Astrocyte (in vitro differentiated cells and primary cell): ENCODE data around the gene AMN. TPM values are rescaled to one million over a fixed set of nuclear protein-coding genes. Genes with fewer than 3 reads are reported as not detected.

Source experiments
- DNase-seq: peaks from one replicate; pipeline ENCODE4 v3.0.0-alpha.2; 2010; ENCODE audit warnings: low read depth
- FAIRE-seq: peaks from 2 replicates; lab custom pipeline; 2011; peaks lifted over from hg19 to GRCh38; lab: Jason Lieb, UNC
- H2AFZ ChIP-seq: 2 replicates; pipeline ENCODE4 v1.6.0; 2012; ENCODE audit warnings: low read depth, low read length, inconsistent platforms
- H3K27ac ChIP-seq: 2 replicates; pipeline ENCODE4 v1.5.1; 2011; ENCODE audit warnings: low read depth, low read length, inconsistent platforms
- H3K27me3 ChIP-seq: 2 replicates; pipeline ENCODE4 v1.6.0; 2011; ENCODE audit warnings: low read length, inconsistent platforms; ENCODE audit not compliant: insufficient read depth
- H3K36me3 ChIP-seq: 2 replicates; pipeline ENCODE4 v1.5.1; 2011; ENCODE audit warnings: low read length, inconsistent platforms; ENCODE audit not compliant: insufficient read depth
- H3K4me1 ChIP-seq: 2 replicates; pipeline ENCODE4 v1.5.1; 2011; ENCODE audit warnings: low read length, inconsistent platforms; ENCODE audit not compliant: insufficient read depth
- H3K4me2 ChIP-seq: 2 replicates; pipeline ENCODE4 v1.6.0; 2012; ENCODE audit warnings: low read length, inconsistent platforms
- H3K4me3 ChIP-seq: 2 replicates; pipeline ENCODE4 v1.5.1; 2011; ENCODE audit warnings: low read depth, mild to moderate bottlenecking, low read length, inconsistent platforms; ENCODE audit not compliant: insufficient read depth
- H3K79me2 ChIP-seq: 2 replicates; pipeline ENCODE4 v1.6.0; 2012; ENCODE audit warnings: mild to moderate bottlenecking, low read length, inconsistent platforms; ENCODE audit not compliant: insufficient read depth
- H3K9ac ChIP-seq: 2 replicates; pipeline ENCODE4 v1.6.0; 2012; ENCODE audit warnings: mild to moderate bottlenecking, low read length, inconsistent platforms
- H3K9me3 ChIP-seq: 2 replicates; pipeline ENCODE4 v1.5.1; 2012; ENCODE audit warnings: low read depth, mild to moderate bottlenecking, low read length, inconsistent platforms; ENCODE audit not compliant: insufficient read depth
- H4K20me1 ChIP-seq: 2 replicates; pipeline ENCODE4 v1.6.0; 2012; ENCODE audit warnings: low read length, inconsistent platforms; ENCODE audit not compliant: insufficient read depth
- H3K27ac Mint-ChIP-seq: one replicate; pipeline ENCODE4 v1.8.0; 2021; ENCODE audit warnings: mild to moderate bottlenecking, mixed read lengths; ENCODE audit not compliant: unreplicated experiment
- H3K27me3 Mint-ChIP-seq: one replicate; pipeline ENCODE4 v1.8.0; 2021; ENCODE audit warnings: low read depth, mixed read lengths; ENCODE audit not compliant: unreplicated experiment
- H3K36me3 Mint-ChIP-seq: one replicate; pipeline ENCODE4 v1.8.0; 2021; ENCODE audit warnings: low read depth, mixed read lengths; ENCODE audit not compliant: unreplicated experiment
- H3K4me1 Mint-ChIP-seq: one replicate; pipeline ENCODE4 v1.8.0; 2021; ENCODE audit warnings: low read depth, mixed read lengths; ENCODE audit not compliant: unreplicated experiment
- H3K4me3 Mint-ChIP-seq: one replicate; pipeline ENCODE4 v1.8.0; 2021; ENCODE audit warnings: mild to moderate bottlenecking, moderate library complexity, mixed read lengths; ENCODE audit not compliant: unreplicated experiment
- H3K9me3 Mint-ChIP-seq: one replicate; pipeline ENCODE4 v1.8.0; 2021; ENCODE audit warnings: mild to moderate bottlenecking, mixed read lengths; ENCODE audit not compliant: unreplicated experiment
- CTCF ChIP-seq: IDR thresholded peaks from 2 replicates; pipeline ENCODE4 v1.5.1; 2011; ENCODE audit warnings: low read depth, mild to moderate bottlenecking, inconsistent platforms, low read length, moderate library complexity; ENCODE audit not compliant: insufficient read depth
- EZH2 ChIP-seq: IDR thresholded peaks from 2 replicates; pipeline ENCODE4 v1.6.1; 2012; ENCODE audit warnings: mild to moderate bottlenecking, low read length, inconsistent platforms; ENCODE audit not compliant: insufficient read depth
- total RNA-seq: library from RNA; stranded (reverse); gene quantifications from 2 replicates; pipeline ENCODE4 v1.2.1, GENCODE V29; 2021

Gene AMN
- total RNA-seq, 1 donor from 2014 or later, result 2.0 TPM

GRCh38 chr14:102940729-102941362 is 18.4 kb downstream of the AMN start:
- FAIRE-seq (no peak), DNase-seq (no peak)
- H3K9me3 Mint-ChIP-seq, result no peaks in the 10 kb centered on the region
- Histone ChIP-seq H3K36me3 (peaks cover 39% of the 10 kb centered on the region), H3K9ac (no peak overlapping the region), H3K27me3 (no peaks in the 10 kb centered on the region), H3K9me3 (no peaks in the 10 kb centered on the region), H3K27ac (no peak overlapping the region), H3K4me2 (no peak overlapping the region), H4K20me1 (peaks cover 31% of the 10 kb centered on the region), H3K4me3 (no peak overlapping the region), H3K79me2 (no peaks in the 10 kb centered on the region), H3K4me1 (peaks cover 8% of the 10 kb centered on the region), H2AFZ (no peak overlapping the region)
- no peak overlapping the region for H3K27ac Mint-ChIP-seq
- TF ChIP-seq EZH2, result no peak
- no peak for TF ChIP-seq CTCF
- peaks cover 38% of the 10 kb centered on the region for H3K36me3 Mint-ChIP-seq
- peaks cover 15% of the 10 kb centered on the region for H3K4me1 Mint-ChIP-seq
- H3K4me3 Mint-ChIP-seq, result no peak overlapping the region
- no peaks in the 10 kb centered on the region for H3K27me3 Mint-ChIP-seq

- no peak overlapping the region for H3K27ac Mint-ChIP-seq
- Histone ChIP-seq H3K9me3 (no peaks in the 10 kb centered on the region), H2AFZ (no peak overlapping the region), H3K79me2 (no peaks in the 10 kb centered on the region), H3K27me3 (no peaks in the 10 kb centered on the region), H3K4me1 (peaks cover 8% of the 10 kb centered on the region), H4K20me1 (peaks cover 28% of the 10 kb centered on the region), H3K27ac (no peak overlapping the region), H3K4me3 (no peak overlapping the region), H3K36me3 (peaks cover 43% of the 10 kb centered on the region), H3K4me2 (no peak overlapping the region), H3K9ac (no peak overlapping the region)
- FAIRE-seq (no peak), DNase-seq (no peak)
- H3K9me3 Mint-ChIP-seq, result no peaks in the 10 kb centered on the region
- no peak for TF ChIP-seq CTCF
- no peak for TF ChIP-seq EZH2
- peak overlapping the region; percentile 22 for H3K4me3 Mint-ChIP-seq
- peaks cover 38% of the 10 kb centered on the region for H3K36me3 Mint-ChIP-seq
- H3K4me1 Mint-ChIP-seq, result peaks cover 15% of the 10 kb centered on the region
- H3K27me3 Mint-ChIP-seq, result no peaks in the 10 kb centered on the region
These were observed 19.1 kb downstream of the AMN start for GRCh38 chr14:102941419-102942011.

- no peak overlapping the region for H3K27ac ChIP-seq
- H4K20me1 ChIP-seq, result peaks cover 26% of the 10 kb centered on the region
- H2AFZ ChIP-seq, result no peak overlapping the region
- H3K9me3 ChIP-seq, result no peaks in the 10 kb centered on the region
- Mint-ChIP-seq H3K4me3 (no peak overlapping the region), H3K27ac (no peak overlapping the region), H3K27me3 (no peaks in the 10 kb centered on the region), H3K36me3 (peaks cover 38% of the 10 kb centered on the region), H3K4me1 (peaks cover 15% of the 10 kb centered on the region), H3K9me3 (no peaks in the 10 kb centered on the region)
- H3K4me3 ChIP-seq, result no peak overlapping the region
- H3K79me2 ChIP-seq, result no peaks in the 10 kb centered on the region
- TF ChIP-seq CTCF (no peak), EZH2 (no peak)
- no peak overlapping the region for H3K9ac ChIP-seq
- FAIRE-seq (no peak), DNase-seq (no peak)
- peaks cover 8% of the 10 kb centered on the region for H3K4me1 ChIP-seq
- H3K4me2 ChIP-seq, result no peak overlapping the region
- H3K27me3 ChIP-seq, result no peaks in the 10 kb centered on the region
- H3K36me3 ChIP-seq, result peaks cover 46% of the 10 kb centered on the region
These were observed 19.6 kb downstream of the AMN start for GRCh38 chr14:102942069-102942468.
